NOMO-1 treated with DMSO at 0.1 percent for 48 hours (cell line): Measurements from ENCODE around the gene NPAS3.

Experiments used
- DNase-seq: peaks from one replicate; lab custom pipeline; 2025; ENCODE audit not compliant: unreplicated experiment; lab: John Stamatoyannopoulos, UW

Gene NPAS3

GRCh38 chr14:33163600-33163999 lies 224.9 kb downstream of the NPAS3 start:
- no peak for DNase-seq

GRCh38 chr14:33165144-33165925 lies 226.7 kb downstream of the NPAS3 start:
- DNase-seq: peak; percentile 23

DNA sequence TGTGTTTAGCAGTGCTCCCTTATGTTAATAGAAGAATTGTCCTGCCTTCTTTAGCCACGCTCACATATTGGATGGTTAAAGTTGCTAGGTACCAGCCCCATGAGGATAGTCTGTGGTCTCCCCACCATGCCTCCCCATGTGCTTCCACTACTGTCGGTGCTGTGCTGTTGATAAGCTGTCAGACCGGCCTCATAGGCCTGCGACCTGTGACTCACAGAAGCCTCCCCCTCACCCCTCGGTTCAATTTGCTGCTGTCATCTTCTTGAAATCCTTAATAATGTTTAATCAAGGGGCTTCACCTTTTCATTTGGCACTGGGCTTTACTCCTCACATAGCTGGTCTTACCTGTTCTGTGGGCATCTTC lies 227.2 kb downstream of the NPAS3 start:
- no peak for DNase-seq

DNA sequence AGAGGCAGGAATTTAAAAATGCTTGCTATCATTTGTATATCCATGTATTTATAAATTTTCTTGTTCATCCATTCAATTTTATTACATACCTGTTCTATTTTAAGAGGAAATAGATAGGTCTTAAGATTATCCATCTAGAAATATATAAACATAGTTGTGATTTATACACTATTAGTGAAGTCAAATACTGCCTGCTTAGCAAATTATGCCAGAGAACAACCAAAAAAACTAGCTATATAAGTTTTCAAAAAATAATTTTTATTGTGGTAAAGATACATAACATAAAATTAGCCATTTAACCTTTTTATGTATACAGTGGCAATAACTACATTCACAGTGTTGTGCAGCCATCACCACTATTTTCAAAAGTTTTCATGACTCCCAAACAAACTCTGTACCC lies 237.3 kb downstream of the NPAS3 start:
- no peak for DNase-seq

DNA sequence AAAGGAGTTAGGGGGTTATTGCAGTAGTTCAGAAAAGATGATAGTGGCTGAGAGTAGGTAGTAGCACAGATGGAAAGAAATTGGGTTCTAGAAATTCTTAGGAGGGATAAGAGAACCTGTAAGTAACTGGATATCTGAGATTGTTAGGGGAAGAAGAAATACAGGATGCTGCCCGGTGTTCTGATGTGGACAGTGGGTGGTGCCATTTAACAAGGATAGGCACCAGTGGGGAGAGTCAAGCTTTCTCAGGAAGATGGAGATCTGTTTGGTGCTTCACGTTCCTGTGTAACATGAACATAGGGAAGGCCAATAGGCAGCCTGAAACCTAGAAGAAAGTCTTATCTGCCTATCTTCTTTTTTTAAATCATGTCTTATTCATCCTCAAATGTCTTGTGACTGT lies 245.9 kb downstream of the NPAS3 start:
- DNase-seq: no peak

DNA sequence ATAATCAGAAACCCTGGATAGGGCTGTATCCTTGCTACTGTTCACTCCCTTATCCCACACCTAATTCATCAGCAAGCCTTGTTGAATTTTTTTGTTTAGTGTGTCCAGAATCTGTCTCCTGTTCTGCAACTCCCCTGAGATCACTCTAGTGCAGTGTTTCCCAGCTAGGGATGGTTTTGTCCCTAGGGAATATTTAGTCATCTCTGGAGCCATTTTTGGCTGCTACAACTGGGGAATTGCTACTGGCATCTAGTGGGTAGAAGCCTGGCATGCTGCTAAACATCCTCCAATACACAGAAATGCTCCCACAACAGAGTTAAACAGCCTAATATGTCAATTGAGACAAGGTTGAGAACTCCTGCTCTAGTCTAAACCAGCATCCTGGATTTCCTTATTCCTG lies 248.0 kb downstream of the NPAS3 start:
- DNase-seq: no peak

DNA sequence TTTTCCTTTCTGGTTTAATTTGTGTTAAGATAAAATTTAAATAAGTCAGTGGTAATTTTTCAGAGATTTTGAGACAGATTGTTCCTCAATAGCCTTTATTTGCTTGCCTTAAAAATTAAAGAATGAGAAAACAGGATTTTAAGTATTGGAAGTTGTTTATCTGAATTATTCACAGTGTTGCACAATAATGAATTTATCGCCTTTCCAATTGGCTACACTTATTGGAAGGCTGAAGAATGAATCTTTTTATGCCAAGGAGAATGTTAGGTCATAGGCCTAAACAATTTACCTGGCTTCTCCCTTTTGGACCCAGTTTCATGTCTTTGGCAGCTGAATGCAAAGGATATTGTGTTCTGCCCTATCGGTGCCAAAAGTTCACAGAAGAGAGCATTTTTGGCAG lies 250.2 kb downstream of the NPAS3 start:
- no peak for DNase-seq

GRCh38 chr14:33191855-33192254 lies 253.2 kb downstream of the NPAS3 start:
- DNase-seq: no peak

DNA sequence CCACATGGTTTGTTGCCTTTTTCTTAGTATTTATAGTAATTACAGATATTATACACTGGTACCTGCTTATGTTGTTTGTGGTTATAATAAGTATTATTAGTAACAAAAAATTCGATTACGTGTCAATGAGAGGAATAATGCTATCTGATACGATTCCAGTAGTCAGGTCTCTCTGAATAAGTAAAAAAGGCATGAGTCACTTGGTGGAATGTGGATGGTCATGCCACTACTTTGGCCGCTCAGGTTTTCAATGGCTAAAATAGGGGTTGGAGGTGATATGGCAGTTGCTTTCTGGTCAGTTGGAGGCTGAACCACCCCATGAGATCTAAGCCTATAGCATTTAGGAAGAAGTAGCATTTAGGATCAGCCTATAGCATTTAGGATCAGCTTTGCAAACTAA lies 255.9 kb downstream of the NPAS3 start:
- no peak for DNase-seq

DNA sequence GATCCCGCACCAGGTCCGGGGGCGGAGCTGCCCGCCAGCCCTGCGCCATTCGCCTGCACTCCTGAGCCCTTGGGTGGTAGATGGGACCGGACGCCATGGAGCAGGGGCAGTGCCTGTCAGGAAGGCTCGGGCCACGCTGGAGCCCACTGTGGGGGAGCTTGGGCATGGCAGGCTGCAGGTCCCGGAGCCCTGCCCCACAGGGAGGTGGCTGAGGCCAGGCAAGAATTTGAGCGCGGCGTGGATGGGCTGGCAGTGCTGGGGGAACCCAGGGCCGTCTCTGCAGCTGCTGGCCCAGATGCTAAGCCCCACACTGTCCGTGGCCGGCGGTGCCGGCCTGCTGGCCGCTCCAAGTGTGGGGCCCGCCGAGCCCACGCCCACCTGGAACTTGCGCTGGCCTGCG lies 260.0 kb downstream of the NPAS3 start:
- DNase-seq: no peak

- DNase-seq: no peak
Observed at GRCh38 chr14:33201116-33201515, 262.4 kb downstream of the NPAS3 start.

- no peak for DNase-seq
Observed at GRCh38 chr14:33206981-33207380, 268.3 kb downstream of the NPAS3 start.

GRCh38 chr14:33207467-33208017 lies 268.9 kb downstream of the NPAS3 start:
- DNase-seq: no peak

DNA sequence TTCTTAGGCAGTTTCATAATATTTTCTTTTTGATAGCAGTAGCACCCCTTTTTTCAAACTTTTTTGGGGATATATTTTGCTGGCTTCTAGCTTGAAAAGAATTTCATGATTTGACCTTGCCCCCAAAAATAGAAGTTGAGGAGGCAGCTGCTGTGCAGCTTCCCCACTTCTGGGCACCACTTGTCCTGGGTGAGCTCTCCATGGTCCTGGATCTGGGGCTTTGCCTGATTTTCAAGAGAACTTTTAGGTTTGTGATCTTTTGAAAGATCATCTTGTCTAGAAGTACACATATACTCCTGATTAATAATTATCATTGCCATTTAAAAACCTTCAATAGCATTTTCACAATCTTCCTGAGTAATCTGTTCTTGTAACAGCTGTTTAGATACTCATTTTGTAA lies 271.6 kb downstream of the NPAS3 start:
- no peak for DNase-seq

GRCh38 chr14:33218026-33218425 lies 279.3 kb downstream of the NPAS3 start:
- DNase-seq: no peak

GRCh38 chr14:33219957-33220356 lies 281.3 kb downstream of the NPAS3 start:
- no peak for DNase-seq

- DNase-seq: no peak
Observed at GRCh38 chr14:33229269-33229929, 290.7 kb downstream of the NPAS3 start.

DNA sequence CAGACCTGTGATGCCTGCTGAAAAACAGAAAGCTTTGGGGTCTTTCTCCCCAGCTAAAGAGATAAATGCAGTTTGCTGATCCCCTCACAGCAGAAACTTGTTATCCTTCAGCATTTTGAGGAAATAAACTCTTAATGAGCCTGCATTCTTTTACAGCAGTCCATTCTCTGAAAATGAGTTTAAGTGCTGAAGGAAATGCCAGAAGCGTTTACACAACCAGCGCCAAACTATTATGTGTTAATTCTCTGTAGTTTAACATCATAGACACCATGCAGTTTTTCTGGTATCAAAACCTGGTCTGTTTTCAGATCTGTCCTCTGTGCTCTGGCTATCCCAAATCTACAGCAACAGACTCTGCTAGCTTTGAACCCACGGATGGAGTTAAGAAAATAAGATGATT lies 291.3 kb downstream of the NPAS3 start:
- DNase-seq: no peak

- DNase-seq: no peak
Observed at GRCh38 chr14:33232031-33232430, 293.4 kb downstream of the NPAS3 start.

DNA sequence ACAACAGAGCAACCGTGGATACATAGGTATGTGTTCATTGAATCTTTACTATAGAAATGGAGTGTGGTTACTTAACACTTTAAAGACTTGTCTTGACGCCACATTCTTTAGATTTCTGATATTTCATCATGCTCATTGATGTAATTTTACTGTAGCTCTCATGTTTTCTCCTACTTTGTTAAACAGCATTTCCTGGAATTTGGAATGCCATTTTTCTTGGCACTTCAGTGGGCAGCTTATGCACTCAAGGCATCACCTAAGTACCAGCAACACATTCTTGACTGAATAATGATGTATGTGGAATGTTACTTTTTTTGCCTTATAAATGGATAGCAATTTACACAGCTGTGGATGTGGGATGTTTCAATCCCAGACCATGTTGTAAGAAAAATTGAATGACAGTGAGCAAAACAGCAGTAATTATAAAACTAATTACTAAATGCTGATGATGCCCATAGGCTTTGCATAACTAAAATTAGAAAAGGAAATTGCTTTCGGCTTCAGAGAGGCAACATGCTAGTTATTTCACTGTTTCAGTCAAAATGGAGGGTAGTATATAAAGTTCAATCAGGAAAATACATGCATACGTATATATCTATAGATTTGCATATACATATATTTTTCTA lies 298.5 kb downstream of the NPAS3 start:
- no peak for DNase-seq

DNA sequence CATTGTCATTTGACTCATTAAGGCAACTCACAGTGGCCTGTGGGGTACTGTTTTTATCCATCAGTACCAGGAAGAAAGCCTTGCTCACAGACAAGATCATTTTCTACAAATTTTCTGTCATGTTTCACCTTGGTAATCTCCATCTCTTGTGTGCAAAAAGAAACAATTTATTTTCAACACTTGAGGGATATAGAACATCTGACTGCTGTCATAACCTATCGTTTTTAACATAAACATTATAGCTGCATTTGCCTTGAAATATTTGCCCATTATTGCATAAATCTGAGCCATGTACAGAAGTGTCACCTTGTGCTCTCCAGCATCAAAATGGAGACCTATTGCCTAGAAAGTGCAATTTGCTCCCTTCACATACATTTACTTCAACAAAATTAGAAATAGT lies 300.8 kb downstream of the NPAS3 start:
- no peak for DNase-seq

DNA sequence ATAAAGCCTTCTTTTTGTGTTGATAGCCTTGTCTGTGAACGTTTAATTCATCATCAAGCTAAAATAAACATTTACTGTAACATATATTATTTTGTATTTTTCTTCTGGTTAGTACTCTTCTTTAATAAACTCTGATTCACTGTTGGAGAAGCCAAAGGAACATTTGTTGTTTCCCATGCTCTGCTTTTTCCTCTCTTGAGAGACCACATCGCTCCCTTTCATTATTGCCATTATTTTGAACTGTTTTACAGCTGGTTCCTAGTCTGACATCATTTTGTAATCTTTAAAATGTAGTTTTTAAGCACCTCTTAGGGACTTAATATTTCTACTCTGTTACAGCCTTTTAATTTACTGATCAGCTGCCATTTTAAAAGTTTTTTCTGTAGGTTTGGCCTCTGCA lies 301.8 kb downstream of the NPAS3 start:
- DNase-seq: no peak
